ENCODE results near the gene TMEM101.
"Not testable (repeated sequence)": the region's sequence is repeated elsewhere in the genome, so short reads cannot be mapped to it uniquely, and the experiment has no call there.

TMEM101 gene

GRCh38 chr17:43974382-43975266 lies 40.1 kb downstream of the TMEM101 start:
- DNase-seq (ENCODE audit: low spot score): no peak

- not testable (repeated sequence) for DNase-seq (ENCODE audit: low spot score)
These were observed 42.1 kb downstream of the TMEM101 start for GRCh38 chr17:43972444-43973212.

DNA sequence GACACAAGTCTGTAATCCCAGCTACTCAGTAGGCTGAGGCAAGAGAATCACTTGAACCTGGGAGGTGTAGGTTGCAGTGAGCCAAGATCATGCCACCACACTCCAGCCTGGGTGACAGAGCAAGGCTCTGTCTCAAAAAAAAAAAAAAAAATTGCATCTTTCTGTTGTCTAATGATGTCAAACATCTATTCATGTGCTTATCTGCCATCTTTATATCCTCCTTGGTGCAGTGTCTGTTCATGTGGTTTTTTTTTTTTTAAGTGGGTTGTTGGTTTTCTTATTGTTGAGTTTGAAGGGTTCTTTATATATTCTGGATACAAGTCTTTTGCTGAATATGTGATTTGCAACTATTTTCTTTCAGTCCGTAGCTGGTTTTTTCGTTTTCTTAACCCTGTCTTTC lies 43.3 kb downstream of the TMEM101 start:
- not testable (repeated sequence) for DNase-seq (ENCODE audit: low spot score)

DNA sequence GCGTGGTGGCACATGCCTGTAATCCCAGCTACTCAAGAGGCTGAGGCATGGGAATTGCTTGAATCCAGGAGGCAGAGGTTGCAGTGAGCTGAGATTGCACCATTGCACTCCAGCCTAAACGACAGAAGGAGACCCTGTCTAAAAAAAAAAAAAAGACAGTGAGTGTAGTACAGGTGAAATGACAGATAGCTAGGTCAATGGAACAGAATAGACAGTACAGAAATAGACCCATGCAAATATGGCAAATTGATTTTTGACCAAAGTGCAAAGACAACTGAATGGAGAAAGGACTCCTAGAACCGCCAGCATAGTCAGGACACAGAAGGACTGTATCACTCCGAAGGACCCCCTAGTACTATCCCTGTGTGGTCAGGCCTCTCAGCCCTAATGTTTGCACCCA lies 44.4 kb downstream of the TMEM101 start:
- no peak for DNase-seq (ENCODE audit: low spot score)

- no peak for DNase-seq (ENCODE audit: low spot score)
These were observed 47.4 kb downstream of the TMEM101 start for GRCh38 chr17:43967251-43967875.

DNA sequence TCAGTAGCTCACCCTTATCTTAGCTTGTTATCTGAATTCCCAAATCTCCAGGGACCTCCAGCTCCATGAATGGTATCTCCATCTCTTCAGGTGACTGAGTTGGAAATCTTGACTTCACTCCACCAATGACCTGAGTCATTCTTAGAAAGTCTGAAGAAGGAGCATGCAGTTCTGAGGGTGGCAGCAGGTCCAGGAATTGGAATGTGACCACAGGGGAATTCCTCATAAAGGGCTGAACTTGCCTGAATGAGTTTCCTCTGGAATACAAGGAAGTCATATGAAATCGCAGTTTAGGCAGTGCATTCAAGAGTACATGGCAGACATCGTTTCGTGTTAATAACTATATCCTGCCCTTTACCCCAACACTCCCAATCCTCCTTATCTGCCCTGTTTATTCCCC lies 48.5 kb downstream of the TMEM101 start:
- no peak for DNase-seq (ENCODE audit: low spot score)

DNA sequence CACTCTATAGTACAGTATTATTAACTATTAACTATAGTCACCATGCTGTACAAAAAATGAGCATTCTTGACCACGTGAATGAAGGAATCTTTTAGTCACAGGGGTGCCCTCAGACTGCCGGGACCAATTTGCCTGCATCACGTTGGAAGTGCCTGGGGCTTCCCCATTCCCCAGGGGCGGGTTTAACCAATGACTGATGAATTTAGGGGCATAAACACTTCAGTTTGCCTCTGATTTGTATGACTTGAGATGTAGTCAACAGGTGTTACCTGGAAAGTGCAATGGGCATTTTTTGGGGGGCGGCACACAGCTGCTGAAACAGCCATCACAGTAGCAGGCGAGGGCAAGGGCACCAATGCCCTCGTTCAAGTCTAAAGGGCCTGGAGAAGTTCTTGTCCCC lies 52.3 kb downstream of the TMEM101 start:
- DNase-seq (ENCODE audit: low spot score): no peak

- DNase-seq (ENCODE audit: low spot score): no peak
These were observed 52.8 kb downstream of the TMEM101 start for GRCh38 chr17:43961954-43962353.

DNA sequence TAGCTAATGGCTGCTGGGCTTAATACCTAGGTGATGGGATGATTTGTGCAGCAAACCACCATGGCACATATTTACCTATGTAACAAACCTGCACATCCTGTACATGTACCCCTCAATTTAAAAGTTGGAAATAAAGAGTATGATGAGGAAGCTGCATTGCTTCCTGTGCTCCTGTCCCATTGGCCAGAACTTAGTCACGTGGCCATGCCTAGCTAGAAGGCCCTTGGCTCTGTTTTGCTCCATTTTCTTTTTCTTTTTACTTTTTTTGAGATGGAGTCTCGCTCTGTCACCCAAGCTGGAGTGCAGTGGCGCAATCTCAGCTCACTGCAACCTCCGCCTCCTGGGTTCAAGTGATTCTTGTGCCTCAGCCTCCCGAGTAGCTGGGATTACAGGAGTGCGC lies 53.5 kb downstream of the TMEM101 start:
- DNase-seq (ENCODE audit: low spot score): not testable (repeated sequence)
